Stomach (tissue), 4 donors: ENCODE measurements around the gene MFNG.

Source experiments
- CTCF ChIP-seq, 7 experiments: fragments of 450-650 bp in 4 of 7; fragments of 200-600 bp in 3 of 7; sonication (generic) in 3 of 7; IDR thresholded peaks; one replicate each; pipeline ENCODE4 v1.5.1; 2016 to 2019; ENCODE audit warnings: antibody characterized with exemption in 7 of 7, control low read depth in 2 of 7, mild to moderate bottlenecking in 1 of 7
- EP300 ChIP-seq: sonication (generic); formaldehyde crosslinking; IDR thresholded peaks from one replicate; pipeline ENCODE4 v1.6.1; 2017; ENCODE audit warnings: antibody characterized with exemption
- POLR2A ChIP-seq, 4 donors: fragments of 450-650 bp; IDR thresholded peaks; one replicate each; pipeline ENCODE4 v1.6.1; 2016; ENCODE audit warnings: antibody characterized with exemption in 4 of 4, control low read depth in 2 of 4, mild to moderate bottlenecking in 1 of 4, moderate library complexity in 1 of 4
- POLR2AphosphoS5 ChIP-seq, 3 donors: sonication (generic); formaldehyde crosslinking; IDR thresholded peaks; one replicate each; pipeline ENCODE4 v1.6.1; 2016; ENCODE audit warnings: antibody characterized with exemption in 3 of 3

DNA sequence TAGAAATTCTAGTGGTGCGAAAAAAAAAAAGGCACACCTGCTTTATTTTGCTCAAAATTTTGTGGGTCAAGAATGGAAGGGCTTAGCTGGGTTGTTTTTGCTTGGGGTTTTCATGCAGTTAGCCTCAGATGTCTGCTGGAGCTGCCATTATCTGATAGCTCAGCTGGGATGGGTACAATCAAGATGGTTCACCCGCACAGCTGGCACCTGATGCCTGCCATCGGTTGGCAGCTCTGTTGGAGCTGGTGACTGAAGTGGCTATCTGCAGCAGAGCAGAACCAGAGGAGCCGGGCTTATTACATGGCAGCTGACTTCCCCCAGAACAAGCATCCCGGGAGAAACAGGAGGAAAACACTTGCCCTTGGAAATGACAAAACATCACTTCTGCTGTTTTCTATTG lies 46.8 kb downstream of the MFNG start:
- TF ChIP-seq CTCF (IDR thresholded peaks at IDR 0.05) (no peak), POLR2AphosphoS5 (IDR thresholded peaks at IDR 0.05) (no peak), POLR2A (IDR thresholded peaks at IDR 0.05) (no peak), EP300 (no peak)
